ENCODE data around the gene ATP7B. TPM values are rescaled to one million over a fixed set of nuclear protein-coding genes. Genes with fewer than 3 reads are reported as not detected.

ATP7B gene
- total and polyA plus RNA-seq, 2 experiments from 2014 or later, result 3.9 to 14.4 TPM

DNA sequence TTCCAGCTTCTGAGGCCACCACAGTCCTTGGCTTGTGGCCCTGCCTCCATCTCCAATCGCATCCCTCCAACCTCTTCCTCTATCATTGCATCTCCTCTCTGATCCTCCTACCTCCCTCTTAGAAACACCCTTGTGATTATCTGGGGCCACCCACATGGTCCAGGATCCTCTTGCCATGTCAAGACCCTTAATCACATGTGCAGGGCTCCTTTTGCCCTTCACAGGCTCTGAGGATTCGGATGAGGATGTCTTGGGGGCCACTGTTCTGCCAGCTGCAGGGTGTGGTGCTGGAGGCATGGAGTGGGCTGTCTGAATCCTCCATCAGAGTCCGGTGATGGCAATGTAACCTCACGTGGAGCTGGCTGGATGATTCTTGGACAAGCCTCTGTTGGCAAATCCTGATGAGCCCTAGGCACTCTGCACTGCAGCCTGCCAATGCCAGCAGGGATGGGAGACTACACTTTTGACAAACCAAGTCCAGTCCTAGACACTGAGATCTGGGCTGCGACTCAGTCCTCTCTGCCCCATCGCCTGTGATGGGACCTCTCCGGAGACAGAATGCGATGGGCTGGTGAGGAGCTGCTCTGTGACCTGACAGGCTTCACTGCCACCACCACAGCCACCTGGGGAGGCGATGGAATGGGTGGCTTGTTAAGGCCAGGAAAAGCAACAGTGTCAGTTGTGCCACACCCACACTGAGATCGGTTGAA lies 88.3 kb downstream of the ATP7B start:
- Histone ChIP-seq H3K4me3 (no peak overlapping the region), H3K36me3 (no peaks in the 10 kb centered on the region), H3K9me3 (ENCODE audit: low read depth) (no peaks in the 10 kb centered on the region), H3K4me1 (ENCODE audit: low read depth) (no peaks in the 10 kb centered on the region), H3K27me3 (no peaks in the 10 kb centered on the region), H3K27ac (no peak overlapping the region)
- no peak for DNase-seq (ENCODE audit: low read depth in 1 of 2, low spot score in 1 of 2)
- TF ChIP-seq, protein P1, sequence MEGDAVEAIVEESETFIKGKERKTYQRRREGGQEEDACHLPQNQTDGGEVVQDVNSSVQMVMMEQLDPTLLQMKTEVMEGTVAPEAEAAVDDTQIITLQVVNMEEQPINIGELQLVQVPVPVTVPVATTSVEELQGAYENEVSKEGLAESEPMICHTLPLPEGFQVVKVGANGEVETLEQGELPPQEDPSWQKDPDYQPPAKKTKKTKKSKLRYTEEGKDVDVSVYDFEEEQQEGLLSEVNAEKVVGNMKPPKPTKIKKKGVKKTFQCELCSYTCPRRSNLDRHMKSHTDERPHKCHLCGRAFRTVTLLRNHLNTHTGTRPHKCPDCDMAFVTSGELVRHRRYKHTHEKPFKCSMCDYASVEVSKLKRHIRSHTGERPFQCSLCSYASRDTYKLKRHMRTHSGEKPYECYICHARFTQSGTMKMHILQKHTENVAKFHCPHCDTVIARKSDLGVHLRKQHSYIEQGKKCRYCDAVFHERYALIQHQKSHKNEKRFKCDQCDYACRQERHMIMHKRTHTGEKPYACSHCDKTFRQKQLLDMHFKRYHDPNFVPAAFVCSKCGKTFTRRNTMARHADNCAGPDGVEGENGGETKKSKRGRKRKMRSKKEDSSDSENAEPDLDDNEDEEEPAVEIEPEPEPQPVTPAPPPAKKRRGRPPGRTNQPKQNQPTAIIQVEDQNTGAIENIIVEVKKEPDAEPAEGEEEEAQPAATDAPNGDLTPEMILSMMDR (IDR thresholded peaks at IDR 0.05; ENCODE audit: low read depth, low read length), result no peak

DNA sequence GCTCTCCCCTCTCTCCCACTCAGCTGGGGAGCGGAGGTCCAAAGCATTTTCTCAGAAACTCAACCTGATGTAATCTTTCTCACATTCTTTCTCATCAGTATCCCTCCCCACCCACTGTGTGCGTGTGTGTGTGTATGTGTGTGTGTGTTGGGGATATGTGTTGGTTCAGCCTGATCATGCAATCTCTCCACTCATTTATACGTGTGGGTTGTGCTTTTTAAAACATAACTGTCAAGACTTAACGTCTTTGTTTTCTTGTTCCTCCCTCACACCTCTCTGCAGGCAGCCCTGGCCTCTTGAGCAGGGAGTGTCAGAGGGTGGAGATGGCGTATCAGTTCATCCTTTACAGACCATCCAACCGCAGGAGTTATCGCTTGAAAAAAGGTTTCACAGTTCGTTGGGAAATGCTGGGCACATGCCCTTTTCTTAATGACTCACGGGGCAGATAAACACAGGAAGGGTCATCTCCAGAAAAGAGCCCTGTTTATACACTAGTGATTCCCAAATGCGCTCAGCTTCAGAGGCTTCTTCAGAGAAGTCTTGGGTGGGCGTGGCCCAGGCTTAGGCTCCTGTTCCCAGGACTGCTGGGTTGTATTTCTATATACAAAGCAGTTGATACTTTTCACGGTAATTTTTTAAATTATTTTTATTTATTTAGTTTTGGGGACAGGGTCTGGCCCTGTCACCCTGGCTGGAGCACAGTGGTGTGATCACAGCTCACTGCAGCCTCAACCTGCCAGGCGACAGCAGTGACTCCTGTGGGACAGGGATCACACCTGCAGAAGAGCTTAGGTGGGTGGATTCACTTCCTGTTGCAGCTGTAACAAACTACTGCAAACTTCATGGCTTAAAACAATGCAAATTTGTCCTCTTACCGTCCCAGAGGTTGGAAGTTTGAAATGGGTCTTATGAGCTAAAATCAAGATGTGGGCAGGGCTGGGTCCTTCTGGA lies 89.2 kb downstream of the ATP7B start:
- no peak for DNase-seq (ENCODE audit: low read depth in 1 of 2, low spot score in 1 of 2)
- H3K4me3 ChIP-seq, result no peak overlapping the region
- TF ChIP-seq, protein P1 (IDR thresholded peaks at IDR 0.05; ENCODE audit: low read depth, low read length), result no peak
- no peaks in the 10 kb centered on the region for H3K9me3 ChIP-seq (ENCODE audit: low read depth)
- H3K27me3 ChIP-seq, result no peaks in the 10 kb centered on the region
- H3K27ac ChIP-seq, result no peak overlapping the region
- H3K36me3 ChIP-seq, result no peaks in the 10 kb centered on the region
- no peaks in the 10 kb centered on the region for H3K4me1 ChIP-seq (ENCODE audit: low read depth)

DNA sequence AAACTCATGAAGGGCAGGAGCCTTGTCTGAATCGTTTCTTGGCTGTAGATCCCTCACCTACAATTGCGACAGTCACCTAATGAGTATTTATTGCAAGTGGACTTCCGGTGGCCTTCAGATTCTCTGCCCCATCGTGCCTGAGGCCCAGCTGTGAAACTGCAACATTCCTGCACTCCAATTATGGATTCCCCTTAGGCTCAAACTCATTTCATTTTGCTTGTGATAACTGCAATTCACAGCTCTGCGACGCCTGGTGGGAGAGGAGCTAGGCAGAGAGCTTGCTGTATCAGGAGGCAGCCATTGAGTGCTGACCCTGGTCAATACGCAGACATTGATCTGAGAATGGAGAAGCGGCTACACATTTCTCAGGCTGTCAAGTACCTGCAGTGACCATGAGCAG lies 90.5 kb downstream of the ATP7B start:
- Histone ChIP-seq H3K27ac (no peak overlapping the region), H3K27me3 (no peaks in the 10 kb centered on the region), H3K4me3 (no peak overlapping the region), H3K4me1 (ENCODE audit: low read depth) (no peaks in the 10 kb centered on the region), H3K36me3 (no peaks in the 10 kb centered on the region), H3K9me3 (ENCODE audit: low read depth) (no peaks in the 10 kb centered on the region)
- DNase-seq (ENCODE audit: low read depth in 1 of 2, low spot score in 1 of 2), result no peak
- TF ChIP-seq, protein P1 (IDR thresholded peaks at IDR 0.05; ENCODE audit: low read depth, low read length), result no peak

DNA sequence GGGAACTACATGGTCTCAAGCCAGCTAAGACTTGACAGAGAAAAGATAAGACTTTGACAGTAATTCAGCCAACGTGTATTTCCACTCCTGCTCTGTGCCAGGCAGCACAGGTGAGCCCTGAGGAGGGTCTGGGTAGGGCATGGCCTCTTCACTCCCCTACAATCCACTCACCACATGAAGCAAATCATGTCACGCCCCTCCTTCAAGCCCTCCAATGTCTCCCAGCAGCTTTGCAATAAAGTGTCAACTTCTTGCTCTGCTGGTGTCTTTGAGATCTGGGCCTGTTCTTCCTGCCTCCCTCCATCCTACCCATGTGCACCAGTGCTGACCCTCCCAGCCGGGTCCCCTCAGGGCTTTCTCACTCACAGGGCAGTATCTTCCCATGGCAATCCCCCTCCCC lies 91.0 kb downstream of the ATP7B start:
- no peaks in the 10 kb centered on the region for H3K36me3 ChIP-seq
- TF ChIP-seq, protein P1 (IDR thresholded peaks at IDR 0.05; ENCODE audit: low read depth, low read length), result no peak
- no peaks in the 10 kb centered on the region for H3K9me3 ChIP-seq (ENCODE audit: low read depth)
- H3K4me1 ChIP-seq (ENCODE audit: low read depth), result no peaks in the 10 kb centered on the region
- H3K27ac ChIP-seq, result no peak overlapping the region
- no peaks in the 10 kb centered on the region for H3K27me3 ChIP-seq
- DNase-seq (ENCODE audit: low read depth in 1 of 2, low spot score in 1 of 2), result no peak
- no peak overlapping the region for H3K4me3 ChIP-seq

DNA sequence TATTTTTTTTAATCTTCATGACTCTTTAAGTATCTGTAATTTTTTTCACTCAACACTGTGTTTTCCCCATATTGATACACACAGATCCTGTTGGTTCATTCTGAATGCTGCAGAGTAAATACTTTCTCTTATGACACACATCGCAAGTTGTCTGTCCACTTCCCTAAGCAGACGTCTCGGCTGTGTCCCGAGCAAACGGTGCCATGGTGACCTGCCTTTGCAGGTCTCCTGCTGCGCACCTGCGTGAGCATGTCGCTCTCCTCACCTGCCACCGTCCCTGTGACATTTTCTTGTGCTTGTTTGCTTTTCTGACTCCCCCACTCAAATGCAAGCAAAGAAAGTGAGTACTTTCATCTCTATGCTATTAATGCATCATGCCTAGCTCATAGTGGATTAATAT lies 91.7 kb downstream of the ATP7B start:
- no peak for DNase-seq (ENCODE audit: low read depth in 1 of 2, low spot score in 1 of 2)
- H3K4me3 ChIP-seq, result no peak overlapping the region
- no peaks in the 10 kb centered on the region for H3K4me1 ChIP-seq (ENCODE audit: low read depth)
- no peaks in the 10 kb centered on the region for H3K9me3 ChIP-seq (ENCODE audit: low read depth)
- no peaks in the 10 kb centered on the region for H3K27me3 ChIP-seq
- TF ChIP-seq, protein P1 (IDR thresholded peaks at IDR 0.05; ENCODE audit: low read depth, low read length), result no peak
- H3K27ac ChIP-seq, result no peak overlapping the region
- H3K36me3 ChIP-seq, result no peaks in the 10 kb centered on the region
